Renal pelvis (tissue), 4 donors: ENCODE measurements around the gene C2CD4C. TPM values are rescaled to one million over a fixed set of nuclear protein-coding genes. Genes with fewer than 3 reads are reported as not detected.
"Not testable (repeated sequence)": the region's sequence is repeated elsewhere in the genome, so short reads cannot be mapped to it uniquely, and the experiment has no call there.

Experiments
- DNase-seq: peaks from one replicate; pipeline ENCODE4 v3.0.0-alpha.2; 2013
- polyA plus RNA-seq, 3 donors: library from polyadenylated mRNA; unstranded; fragments of 120-200 nt; gene quantifications; one replicate each; pipeline ENCODE4 v1.2.1, GENCODE V29; 2013; ENCODE audit not compliant: insufficient read length in 3 of 3

C2CD4C gene
- polyA plus RNA-seq, 3 donors, result 2.0 to 4.4 (median 4.0) TPM

GRCh38 chr19:367963-368629 is 40.9 kb downstream of the C2CD4C start:
- DNase-seq, result no peak

GRCh38 chr19:367561-367960 is 41.4 kb downstream of the C2CD4C start:
- DNase-seq, result no peak

- DNase-seq, result no peak
Observed at GRCh38 chr19:366951-367350, 42.0 kb downstream of the C2CD4C start.

- DNase-seq, result no peak
Observed at GRCh38 chr19:366205-366783, 42.7 kb downstream of the C2CD4C start.

- no peak for DNase-seq
Observed at GRCh38 chr19:364496-365287, 44.3 kb downstream of the C2CD4C start.

- DNase-seq, result no peak
Observed at GRCh38 chr19:362683-363082, 46.3 kb downstream of the C2CD4C start.

GRCh38 chr19:362154-362553 is 46.8 kb downstream of the C2CD4C start:
- DNase-seq, result no peak

GRCh38 chr19:359653-359925 is 49.4 kb downstream of the C2CD4C start:
- no peak for DNase-seq

GRCh38 chr19:355536-355935 is 53.4 kb downstream of the C2CD4C start:
- not testable (repeated sequence) for DNase-seq

Other genes with a start within 250 kb of the C2CD4C start
- gene PLPP2, start 117.7 kb downstream of the C2CD4C start, polyA plus RNA-seq, result 1 to 10 TPM; 3.2 to 4.1 (median 3.7) TPM
- 10 to 100 TPM; 24.5 to 37.3 (median 32.4) TPM for gene MIER2, start 64.4 kb downstream of the C2CD4C start, polyA plus RNA-seq
- gene SHC2, start 51.9 kb upstream of the C2CD4C start, polyA plus RNA-seq, result 10 to 100 TPM; 30.2 to 57.5 (median 36.2) TPM
- gene MADCAM1, start 87.3 kb upstream of the C2CD4C start, polyA plus RNA-seq, result 1 to 10 TPM; 5.3 to 7.0 (median 5.7) TPM
- 10 to 100 TPM; 10.6 to 19.5 (median 14.0) TPM for gene TPGS1, start 98.3 kb upstream of the C2CD4C start, polyA plus RNA-seq
- 10 to 100 TPM; 57.2 to 81.2 (median 68.3) TPM for gene CDC34, start 122.6 kb upstream of the C2CD4C start, polyA plus RNA-seq
- under 1 TPM; 0.14 to 0.49 (median 0.36) TPM for gene GZMM, start 134.9 kb upstream of the C2CD4C start, polyA plus RNA-seq
- gene BSG, start 163.4 kb upstream of the C2CD4C start, polyA plus RNA-seq, result 100 to 1,000 TPM; 474 to 595 (median 592) TPM
- under 1 TPM; 0.27 to 0.48 (median 0.30) TPM for gene HCN2, start 180.7 kb upstream of the C2CD4C start, polyA plus RNA-seq
- gene POLRMT, start 224.4 kb upstream of the C2CD4C start, polyA plus RNA-seq, result 10 to 100 TPM; 64.7 to 78.3 (median 70.9) TPM
- gene FGF22, start 230.7 kb upstream of the C2CD4C start, polyA plus RNA-seq, result 1 to 10 TPM in 1 of 3 donors, under 1 TPM in 2; 0.83 to 1.1 (median 0.91) TPM